HG03558 (cell line): ENCODE results near the gene VSTM2L.

Source experiments
- ATAC-seq: cut with Tn5 transposase; IDR thresholded peaks from one replicate; pipeline ENCODE4 v1.9.1; 2021; ENCODE audit warnings: moderate number of reproducible peaks; ENCODE audit not compliant: unreplicated experiment; ENCODE audit errors: extremely low read depth

Gene VSTM2L

DNA sequence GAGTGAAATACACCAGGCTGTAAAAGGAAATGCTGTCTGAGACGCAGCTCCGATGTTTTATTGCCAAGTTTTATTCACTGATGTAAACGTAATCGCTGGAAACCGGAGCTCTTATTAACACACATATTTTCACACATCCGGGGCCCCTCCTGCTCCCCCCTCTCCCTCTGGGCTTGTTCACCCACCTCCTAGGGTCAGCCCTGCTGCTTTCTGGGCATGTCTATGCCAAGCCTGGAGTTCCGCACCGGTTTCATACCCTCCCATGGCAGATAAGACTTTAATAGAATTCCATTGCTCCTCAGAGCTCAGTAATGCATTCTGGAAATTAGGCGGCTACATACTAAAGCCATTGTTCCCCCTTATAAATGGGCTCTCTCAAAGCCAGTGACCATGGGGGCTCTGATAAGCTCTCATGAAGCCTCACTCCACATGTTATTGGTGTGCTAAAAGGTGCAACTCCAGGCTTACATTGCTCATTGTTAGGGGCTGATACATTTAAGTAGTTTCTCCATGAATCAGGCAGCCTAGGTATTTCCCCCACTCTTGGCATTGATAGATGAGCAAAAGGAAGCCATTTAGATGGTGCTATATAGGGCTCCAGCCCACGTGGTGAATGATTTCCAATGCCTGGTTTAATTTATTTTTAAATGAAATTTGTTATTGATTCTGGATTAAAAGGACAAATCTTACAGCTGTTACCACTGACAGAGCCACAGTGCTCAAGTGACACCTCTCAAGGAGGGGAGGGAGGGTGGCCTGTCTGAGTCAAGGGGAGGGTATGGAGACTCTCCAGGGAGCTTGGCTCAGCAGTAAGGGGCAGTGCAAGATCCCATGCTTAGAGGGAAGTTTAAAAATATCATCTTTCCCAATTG is 4.5 kb upstream of the VSTM2L start:
- ATAC-seq: no peak

DNA sequence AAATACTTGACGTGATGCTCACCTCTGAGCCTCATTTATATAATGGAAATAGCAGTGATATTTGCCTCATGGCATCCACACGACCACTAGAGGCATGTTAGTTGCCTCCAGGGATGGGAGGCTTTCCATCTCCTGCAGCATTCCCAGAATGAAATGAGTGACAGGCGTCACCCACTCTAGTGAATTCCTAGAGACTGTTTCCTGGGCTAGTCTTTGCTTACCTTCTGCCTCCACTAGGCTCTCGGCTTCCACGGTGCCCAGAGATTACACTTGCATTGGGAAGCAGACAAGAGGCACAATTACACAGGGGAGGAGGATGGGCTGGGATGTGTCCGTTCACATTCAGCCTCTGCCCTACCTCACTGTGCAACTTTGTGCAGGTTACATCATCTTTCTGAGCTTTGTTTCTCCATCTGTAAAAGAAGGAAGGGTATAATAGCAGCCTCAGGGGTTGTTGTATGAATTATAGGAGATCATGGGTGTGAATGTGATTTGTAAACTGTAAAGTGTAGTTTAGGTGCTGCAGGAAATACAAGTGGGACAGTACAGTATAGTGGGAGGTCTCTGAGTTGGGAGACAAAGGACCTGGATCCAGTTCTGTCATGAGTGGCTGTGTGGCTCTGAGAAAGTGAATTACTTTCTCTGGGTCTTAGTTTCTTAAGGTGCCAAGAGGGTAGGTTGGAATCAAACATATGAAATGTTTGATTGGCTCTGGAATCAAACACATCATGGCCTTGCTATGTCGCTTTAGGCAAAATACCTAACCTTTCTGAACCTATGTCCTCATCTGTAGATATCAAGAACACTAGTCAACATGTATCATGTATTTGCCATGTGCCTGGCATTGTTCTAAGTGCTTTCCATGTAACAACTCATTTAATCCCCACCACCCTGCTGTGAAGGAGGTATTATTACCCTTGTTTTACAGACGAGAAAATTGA is 3.6 kb upstream of the VSTM2L start:
- no peak for ATAC-seq

DNA sequence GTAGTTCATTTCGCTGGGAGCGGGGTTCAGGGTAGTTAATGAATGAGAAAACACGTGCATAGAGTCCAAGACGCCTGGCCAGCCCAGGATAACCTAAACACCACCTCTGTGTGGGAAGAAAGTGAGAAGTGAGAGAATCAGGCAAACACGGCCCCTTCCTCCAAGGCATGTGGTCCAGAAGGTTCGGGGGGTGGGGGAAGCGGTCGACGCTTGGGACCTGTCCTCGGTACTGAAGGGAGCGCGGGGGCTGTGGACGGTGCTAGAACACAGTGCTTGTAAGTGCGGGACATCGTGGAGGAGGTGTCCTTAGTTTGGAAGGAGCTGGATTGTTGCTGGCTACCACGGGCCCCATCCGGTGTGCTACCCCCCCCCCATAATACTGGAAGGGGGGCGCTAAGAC is 1.7 kb upstream of the VSTM2L start:
- ATAC-seq: no peak

DNA sequence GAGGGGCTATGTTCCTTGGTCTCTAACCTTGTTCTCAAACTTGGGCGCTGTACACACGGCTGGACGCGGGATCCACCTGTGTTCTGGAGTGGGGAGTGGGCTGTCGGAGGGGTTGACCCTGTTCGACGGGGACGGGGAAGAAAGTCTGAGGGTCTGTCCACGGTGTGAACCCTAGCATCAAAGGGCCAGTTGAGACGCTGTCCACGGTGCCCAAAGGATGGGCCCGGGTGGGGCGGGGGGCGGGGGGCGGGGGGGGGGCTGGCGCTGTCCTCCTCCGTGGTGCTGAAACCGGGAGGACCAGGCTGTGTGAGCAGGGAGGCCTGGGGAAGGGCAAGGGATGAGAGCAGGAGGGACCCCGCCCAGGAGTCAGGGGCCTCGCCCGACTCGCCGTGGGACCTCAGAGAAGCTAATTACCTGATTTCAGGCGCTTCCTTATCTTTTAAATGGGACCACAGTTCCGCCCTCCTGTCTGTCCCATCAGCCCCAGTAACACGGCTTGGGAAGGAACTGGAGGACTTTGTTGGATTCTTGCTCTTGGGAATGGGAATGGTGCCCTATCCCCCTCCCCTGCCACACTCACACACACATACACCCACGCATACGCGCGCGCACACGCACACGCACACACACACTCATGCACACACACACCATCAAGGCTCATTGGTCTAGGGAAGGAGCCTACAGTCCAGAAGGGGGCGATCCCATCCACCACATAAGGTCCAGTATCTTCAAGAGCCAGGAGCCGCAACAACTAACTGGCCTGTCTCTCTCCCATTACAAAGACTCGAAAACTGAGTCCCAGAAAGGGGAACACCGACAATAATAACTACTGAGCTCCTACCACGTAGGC is 1.0 kb upstream of the VSTM2L start:
- no peak for ATAC-seq

DNA sequence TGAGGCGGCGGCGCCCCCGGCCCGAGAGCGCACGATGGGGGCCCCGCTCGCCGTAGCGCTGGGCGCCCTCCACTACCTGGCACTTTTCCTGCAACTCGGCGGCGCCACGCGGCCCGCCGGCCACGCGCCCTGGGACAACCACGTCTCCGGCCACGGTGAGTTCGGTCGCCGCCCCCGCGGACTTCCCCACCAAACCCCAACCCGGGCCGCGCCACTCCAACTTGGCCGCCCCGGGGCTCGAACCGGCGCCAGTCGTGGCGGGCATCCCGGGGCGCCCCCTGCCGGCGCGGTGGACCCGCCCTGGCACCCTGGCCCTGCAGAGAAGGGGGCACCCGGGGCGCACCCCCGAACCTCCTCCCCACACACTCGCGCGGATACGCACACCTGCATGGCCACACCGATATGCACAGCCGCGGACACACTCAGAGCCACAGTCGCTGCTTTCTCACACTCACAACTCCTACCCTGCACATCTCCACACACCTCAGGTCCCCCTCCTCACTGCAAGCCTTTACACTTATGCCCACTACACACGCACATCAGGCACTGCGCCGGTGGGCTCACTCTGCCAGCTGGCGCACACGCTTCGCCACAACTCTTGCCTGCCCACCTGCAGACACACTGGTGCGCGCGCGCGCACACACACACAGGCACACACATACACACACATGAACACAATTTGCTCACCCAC is 535 bp downstream of the VSTM2L start:
- no peak for ATAC-seq

DNA sequence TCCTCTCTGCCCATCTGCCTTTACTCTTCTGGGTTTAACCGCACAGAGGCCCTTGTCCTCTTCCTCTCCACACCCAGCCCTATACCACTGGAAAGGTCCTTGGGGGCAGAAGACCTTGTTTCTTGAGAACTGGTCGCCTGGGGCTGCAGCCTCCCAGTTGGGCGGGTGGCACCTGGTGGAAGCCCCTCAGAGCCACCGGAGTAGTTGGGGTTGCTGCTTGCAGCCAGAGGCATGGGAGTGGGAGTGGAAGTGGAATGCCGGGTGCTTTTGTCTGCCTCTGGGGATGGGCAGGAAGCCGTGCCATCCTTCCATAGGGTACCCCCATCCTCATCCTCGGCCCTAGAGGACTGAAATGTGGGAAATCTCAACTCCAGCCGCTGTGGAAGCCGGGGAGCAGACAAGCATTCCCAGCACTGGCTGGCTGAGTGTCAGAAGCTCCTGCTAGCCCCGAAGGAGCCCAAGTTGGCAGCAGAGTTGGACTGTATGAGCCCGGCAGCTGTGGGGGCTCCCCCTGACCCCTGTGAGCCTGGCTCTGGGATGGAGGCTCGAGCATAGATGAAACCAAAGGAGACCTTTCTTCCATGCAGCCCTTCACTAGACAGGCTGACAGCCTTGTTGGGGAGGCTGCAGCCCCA is 1.2 kb downstream of the VSTM2L start:
- no peak for ATAC-seq

DNA sequence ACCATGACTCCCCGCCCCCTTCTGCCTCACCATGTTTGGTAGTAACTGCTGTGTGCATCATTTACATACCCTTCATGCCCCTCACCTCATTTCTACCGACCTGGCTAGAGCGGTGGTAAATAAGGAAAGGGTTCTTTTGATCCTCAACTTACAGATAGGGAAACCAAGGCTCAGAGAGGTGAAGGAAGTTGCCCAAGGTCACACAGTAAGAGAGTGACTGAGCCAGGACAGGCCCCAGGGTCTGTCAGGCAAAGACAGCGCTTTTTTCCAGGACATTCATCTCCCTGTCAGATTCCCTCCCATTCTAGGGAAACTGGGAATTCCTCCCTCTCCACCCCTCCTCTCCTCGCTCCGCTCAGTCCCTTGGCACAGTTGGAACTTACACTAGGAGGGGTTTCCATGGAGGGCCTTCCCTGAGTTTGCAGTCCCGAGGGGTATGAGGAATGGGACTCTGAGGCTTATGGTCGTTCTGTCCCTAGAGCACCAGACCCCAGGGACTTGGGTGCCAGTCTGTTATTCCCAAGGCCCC is 2.0 kb downstream of the VSTM2L start:
- ATAC-seq: no peak

DNA sequence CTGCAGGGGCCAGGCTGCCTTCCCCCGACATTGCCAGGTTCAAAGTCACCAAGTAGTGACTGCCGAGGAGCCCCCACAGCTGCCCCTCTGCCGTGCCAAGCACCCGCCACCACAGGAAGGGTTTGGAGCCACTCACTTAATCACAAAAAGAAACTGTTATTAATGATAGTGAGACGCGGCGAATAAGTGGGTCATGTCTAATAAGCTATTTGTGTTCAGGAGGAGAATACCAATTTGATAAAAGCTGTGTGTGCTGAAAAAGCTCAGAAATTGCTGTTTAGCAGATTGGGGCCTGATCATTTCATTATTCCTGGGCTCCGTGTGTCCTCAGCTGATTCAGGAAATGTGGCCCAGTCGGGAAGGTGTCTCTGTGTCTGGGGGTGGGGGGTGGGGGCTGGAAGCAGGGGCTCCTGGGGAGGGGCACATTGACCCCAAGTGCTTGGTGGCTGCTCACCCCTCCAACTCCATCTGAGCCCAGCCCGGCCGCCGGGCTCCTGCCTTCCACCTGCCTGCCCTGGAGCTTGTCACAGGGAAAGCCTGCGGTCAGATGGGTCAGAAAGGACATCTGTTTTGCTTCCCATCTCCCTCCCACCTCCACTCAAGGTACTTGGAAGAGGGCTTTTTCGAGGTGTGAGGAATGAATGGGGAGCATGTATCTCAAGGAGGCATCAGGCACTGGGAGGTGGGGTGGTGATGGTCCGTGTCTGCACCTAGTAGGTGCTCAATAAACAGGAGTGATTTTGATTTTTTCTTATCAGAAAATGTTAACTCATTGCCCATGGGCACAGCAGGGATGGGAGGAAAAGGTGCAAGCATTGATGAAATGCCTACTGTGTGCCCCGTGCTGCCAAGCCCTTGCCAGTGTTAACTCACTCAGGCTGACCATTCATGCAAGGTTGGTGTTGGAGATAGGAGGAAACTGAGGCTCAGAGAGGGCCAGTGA is 3.0 kb downstream of the VSTM2L start:
- ATAC-seq: no peak

DNA sequence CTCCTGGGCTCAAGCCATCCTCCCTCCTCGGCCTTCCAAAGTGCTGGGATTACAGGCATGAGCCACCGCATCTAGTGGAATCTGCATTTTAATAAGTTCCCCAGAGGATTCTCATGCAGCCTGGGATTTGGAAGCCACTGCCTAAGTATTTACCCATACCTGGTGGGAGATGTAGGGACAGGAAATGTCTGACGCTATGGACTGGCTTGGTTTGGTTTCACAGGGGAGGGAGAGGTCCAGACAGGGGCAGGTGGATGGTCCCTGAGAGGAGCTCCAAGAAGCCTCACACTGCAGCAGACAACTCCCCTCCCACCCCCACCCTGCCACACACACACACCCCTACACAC is 4.4 kb downstream of the VSTM2L start:
- no peak for ATAC-seq

DNA sequence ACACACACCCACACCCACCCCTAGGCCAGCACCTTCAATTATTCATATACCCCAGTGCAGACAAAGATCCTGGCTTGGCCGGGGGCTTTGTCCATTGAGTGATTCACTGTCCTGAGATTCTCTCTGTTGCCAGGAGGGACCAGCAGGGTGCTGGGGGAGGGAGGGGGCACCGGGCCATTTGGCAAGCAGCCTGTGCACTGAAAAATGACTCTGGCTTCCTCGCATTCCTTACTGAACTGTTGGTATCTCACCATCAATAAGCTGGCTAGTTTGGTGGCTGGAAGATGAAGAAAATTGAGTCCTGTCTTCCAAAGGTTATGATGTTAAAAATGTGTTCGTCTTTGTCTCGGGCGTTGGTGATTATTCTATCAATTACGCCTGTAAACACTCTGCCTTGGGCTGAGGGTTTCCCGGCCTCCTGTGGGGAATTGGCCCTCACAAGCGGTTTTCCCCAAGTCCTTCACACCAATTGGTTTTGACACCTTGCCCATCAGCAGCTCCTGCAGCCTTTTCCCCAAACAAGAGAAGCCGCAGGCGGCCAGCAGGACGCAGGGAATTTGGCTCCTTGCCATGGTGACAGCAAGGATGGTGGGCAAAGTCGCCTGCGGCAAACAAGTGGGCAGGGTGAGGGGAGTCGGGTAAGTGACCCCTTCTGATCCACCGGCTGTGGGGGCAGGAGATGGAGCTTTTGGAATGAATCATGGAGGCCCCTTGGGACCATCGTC is 4.9 kb downstream of the VSTM2L start:
- ATAC-seq: no peak

DNA sequence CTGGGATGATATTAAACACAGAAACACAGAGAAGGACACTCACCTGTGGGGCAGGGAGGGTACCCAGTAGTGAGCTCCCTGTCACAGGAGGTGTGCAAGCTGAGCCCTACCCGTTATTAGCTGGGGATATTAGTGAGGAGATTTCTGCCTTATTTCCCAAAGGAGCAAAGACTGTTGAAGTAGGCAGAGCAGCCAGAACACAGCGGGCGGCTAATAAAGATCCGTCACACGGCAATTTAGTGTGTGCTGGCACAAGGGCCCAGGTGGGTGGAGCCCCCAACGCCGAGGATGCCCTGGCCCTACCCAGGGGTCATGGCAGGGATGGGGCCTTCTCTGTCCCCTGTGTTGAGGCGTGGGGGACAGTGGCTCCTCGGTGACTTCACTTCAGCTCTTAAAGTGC is 8.3 kb downstream of the VSTM2L start:
- no peak for ATAC-seq

DNA sequence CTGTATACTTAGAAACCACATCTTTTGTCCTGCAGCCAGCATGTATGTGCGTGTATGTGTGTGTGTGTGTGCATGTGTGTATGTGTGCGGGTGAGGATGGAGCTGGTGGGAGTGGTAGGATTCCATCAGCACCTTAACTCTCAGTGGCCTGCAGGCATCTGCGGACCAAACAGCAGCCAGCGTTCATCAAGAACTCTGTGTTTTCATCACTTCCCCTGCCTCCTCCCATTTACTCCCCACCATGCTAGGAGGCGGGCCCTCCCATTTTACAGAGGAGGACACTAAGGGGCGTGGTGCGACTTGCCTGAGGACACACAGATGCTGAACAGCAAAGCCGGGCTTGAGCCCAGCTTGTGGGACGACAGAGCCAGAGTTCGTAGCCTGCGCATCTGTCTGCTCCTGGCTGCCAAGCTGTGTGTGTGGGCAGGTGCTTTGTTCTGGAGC is 8.9 kb downstream of the VSTM2L start:
- ATAC-seq: no peak

DNA sequence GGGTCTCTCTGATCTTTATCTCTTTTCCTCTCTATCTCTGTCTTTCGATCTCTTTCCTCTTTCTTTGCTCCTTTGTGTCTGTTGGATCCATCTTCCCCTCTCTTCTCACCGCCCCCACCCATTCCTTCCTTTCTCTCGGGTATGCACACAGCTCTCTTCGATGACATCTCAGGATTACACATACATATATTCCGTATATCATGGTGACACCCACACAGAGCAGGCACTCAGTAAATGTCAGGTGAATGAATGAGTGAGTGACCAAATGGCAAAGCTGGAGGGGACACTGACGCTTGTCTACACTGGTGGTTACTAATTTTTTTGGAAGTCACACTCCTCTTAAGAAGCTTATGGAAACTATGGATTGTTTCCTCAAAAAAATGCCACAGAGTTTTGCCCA is 9.9 kb downstream of the VSTM2L start:
- no peak for ATAC-seq

DNA sequence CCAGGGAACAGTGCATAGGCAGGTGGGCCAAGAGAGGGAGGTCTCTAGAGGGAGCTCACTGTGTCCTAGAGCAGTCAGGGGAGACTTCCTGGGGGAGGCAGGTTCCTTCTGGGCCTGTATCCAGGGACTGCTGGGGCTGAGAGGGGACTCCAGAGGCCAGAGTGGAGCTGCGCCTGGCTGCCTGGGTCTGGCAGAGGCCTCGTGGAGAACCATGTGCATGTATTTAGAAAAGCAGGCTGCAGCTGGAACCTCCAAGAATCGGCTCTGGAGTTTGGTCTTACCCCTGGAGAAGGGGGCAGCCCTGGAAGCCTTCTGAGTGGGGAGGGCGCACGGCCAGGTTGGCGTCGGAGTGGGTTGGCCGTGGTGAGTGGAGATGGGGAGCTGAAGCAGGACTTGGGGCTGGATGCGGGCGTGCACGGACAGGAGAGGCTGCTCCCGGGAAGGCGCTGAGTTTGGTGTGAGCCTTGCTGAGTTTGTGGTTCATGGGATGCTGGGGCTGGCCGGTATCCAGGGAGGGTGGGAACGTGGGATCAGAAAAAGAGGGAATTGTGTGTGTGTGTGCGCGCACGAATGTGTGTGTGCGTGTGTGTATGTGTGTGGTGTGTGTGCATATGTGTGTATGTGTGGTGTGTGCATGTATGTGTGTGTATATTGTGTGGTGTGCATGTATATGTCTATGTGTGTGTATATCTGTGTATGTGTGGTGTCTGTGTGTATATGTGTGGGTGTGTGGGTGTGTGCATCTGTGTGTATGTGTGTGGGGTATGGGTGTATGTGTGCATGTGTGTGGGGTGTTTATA is 10.8 kb downstream of the VSTM2L start:
- no peak for ATAC-seq

DNA sequence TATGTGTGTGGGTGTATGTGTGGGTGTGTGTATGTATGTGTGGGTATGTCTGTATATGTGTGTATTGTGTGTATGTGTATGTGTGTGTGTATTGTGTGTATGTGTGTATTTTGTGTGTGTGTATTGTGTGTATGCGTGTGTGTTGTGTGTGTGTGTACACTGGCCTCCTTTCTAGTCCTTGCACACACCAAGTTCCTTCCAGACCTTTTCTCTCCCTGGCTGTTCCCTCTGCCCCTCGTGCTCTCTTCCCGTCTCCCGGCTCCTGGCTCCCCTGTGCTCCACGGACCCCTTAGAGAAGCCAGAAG is 11.4 kb downstream of the VSTM2L start:
- no peak for ATAC-seq

DNA sequence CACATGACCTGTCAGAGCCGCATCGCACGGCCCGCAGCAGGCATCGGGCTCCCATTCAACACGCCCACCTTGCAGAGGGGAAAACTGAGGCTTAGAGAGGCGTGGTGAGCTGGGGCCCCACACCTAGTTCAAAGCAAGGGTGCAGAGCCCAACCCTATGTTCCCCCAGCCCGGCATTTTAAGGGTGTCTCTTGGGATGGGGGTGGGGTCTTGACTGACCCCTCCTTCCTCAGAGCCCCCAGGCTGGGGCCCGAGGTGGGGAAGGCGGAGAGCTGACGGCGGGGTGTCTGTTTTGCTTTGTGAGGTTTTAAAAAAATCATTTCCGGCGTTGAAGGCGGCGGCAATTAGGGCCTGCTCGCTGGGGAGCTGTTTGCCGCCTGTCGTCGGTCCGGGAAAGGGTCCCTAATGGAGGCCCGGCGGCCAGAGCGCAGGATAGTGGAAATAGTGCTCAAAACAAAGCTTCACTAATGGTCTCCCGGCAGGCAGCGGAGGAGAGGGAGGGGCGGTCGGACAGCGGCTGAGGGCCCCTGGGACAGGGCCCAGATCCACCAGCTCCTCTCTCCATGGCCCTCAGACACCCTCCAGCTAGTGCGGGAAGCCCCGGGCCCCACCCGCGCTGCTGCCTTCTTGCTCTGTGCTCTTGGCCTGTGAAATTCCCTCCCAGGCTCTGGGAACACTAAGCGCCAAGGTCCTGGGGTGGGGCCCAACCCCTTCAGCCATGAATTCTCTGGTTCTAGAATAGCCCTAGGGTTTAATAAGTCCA is 11.9 kb downstream of the VSTM2L start:
- no peak for ATAC-seq
